ENCODE data around the gene SMIM8.
"Not testable (repeated sequence)": the region's sequence is repeated elsewhere in the genome, so short reads cannot be mapped to it uniquely, and the experiment has no call there.

SMIM8 gene

GRCh38 chr6:87322304-87323212 lies at the start of gene SMIM8:
Gene SMIM8, plus strand, starts transcription at chr6:87322588. Its CDS starts 14,444 bp downstream, at chr6:87337032.
- peak; percentile 87 for DNase-seq (ENCODE audit: low spot score)
- FAIRE-seq: no peak

DNA sequence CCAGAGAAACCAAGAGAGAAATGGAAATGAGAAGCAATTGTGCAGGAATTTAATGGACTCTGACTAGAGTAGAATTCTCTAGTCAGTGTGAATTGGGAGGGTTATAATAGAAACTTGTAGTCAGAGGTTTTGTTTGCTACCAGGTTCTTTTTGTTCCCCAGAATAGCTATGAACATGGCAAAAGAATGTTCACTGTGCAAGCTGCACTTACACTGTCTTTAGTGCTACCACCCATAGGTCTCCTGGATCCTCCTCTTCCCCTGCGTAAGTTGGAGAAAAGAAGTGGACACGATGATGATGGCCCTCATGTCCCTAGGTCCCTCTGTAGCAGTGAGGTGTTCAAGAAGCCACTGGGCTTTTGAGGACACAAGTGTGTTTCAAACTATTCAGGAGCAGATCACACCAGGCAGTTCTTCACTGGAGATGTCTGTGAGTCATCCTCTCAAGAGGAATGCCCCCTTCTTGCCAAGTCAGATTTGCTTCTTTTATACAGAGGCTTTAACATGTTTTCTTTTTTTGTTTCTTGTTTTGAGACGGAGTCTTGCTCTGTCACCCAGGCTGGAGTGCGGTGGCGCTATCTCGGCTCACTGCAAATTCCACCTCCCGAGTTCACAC lies 47.6 kb upstream of the SMIM8 start:
- peak; percentile 8 for DNase-seq (ENCODE audit: low spot score)
- FAIRE-seq: no peak

GRCh38 chr6:87276624-87277023 lies 45.8 kb upstream of the SMIM8 start:
- FAIRE-seq: no peak
- no peak for DNase-seq (ENCODE audit: low spot score)

DNA sequence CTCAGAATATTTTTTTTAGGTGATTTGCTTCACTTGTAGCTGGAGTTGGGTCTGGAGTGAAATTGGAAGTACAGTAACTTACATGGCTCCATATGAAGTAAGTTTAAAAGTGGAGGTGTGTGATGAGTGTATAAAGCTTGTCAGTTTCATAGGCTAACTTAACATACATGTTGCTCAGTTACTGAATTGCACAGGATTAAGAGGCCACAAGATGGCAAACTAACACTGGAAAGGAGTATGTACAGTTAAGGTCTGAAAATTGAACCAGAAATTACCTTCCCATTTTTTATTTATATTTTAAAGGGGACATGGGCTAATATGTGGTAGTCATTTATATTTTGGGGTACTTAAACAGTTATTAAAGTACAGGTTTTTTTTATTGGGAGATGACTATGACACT lies 45.3 kb upstream of the SMIM8 start:
- FAIRE-seq (no peak), DNase-seq (ENCODE audit: low spot score) (no peak)

GRCh38 chr6:87279196-87279595 lies 43.2 kb upstream of the SMIM8 start:
- no peak for DNase-seq (ENCODE audit: low spot score)
- FAIRE-seq: no peak

GRCh38 chr6:87281426-87281825 lies 41.0 kb upstream of the SMIM8 start:
- FAIRE-seq: no peak
- DNase-seq (ENCODE audit: low spot score): no peak

DNA sequence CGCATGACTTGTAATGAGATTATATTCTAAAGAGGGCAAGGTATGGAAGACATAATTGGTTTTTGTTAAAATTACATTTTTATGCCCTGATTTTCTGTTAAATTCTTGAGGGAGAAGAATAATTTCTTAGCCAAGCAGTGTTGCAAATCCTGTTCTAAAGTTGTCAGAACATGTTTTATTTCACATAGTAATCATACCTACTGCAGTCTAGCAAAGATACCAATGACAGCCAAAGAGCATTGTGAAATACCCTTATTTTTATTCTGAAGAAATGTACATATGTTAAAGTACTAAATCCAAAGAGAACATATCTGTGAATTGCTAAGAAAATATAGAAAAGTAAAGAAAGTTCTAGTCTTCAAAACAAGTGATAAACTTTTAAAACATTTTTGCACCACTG lies 39.6 kb upstream of the SMIM8 start:
- DNase-seq (ENCODE audit: low spot score): no peak
- no peak for FAIRE-seq

DNA sequence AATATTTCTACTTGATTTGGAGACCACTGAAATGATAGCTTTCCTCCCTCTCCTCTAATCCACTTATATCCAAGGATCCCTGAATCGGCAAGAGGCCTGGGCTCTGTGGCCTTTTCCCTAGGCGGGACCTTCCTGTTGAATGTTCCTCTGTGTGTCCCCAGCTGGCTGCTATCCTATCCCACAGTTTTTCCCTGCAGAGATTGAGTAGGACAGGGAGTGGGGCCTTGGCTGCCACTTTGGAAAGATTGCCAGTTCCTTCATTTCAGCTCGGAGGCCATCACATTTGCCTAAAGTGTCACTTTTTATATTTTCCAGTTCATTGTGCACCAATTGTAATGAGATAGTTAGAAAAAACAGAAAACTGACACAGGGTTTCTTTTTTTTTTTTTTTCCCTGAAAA lies 38.9 kb upstream of the SMIM8 start:
- DNase-seq (ENCODE audit: low spot score) (no peak), FAIRE-seq (no peak)

- DNase-seq (ENCODE audit: low spot score): no peak
- no peak for FAIRE-seq
Measured at GRCh38 chr6:87287251-87287650, 35.1 kb upstream of the SMIM8 start.

GRCh38 chr6:87289571-87289970 lies 32.8 kb upstream of the SMIM8 start:
- no peak for DNase-seq (ENCODE audit: low spot score)
- FAIRE-seq: no peak

DNA sequence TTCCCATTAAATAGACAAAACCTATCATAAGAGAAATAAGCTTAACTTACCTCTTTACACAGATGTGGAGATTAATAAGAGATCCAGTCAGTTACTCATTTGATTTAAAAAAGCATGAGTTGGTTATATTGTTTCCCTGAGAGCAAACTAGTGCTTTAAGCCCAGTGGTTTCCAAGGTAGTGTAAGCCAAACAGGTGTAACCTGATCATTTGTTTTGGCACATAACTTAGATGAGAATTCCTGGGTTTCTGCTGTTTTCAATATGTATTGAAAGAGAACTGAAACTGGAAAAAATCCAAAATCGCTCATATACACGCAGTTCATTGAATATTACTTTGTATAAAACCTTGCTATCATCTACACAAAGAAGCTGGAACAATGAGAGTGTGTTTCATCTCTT lies 30.5 kb upstream of the SMIM8 start:
- no peak for DNase-seq (ENCODE audit: low spot score)
- no peak for FAIRE-seq

DNA sequence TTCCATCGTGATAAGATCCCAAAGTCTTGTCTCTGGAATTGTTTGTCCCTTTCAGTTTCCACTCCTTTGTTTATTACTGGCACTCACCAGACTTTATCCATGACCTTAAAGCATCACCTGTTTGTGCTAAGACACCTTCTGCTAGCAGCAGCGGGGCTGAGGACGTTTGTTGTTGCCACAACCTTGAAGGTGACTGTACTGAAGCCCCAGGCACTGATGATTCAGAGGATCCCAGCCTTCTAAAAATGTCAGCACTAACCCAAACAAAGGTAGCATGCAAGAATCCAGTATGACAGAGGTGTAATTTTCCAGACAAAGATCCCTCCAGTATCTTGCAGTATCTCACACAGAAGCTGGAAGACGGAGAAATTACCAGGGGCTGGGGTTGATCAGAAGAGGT lies 28.9 kb upstream of the SMIM8 start:
- FAIRE-seq (no peak), DNase-seq (ENCODE audit: low spot score) (no peak)

DNA sequence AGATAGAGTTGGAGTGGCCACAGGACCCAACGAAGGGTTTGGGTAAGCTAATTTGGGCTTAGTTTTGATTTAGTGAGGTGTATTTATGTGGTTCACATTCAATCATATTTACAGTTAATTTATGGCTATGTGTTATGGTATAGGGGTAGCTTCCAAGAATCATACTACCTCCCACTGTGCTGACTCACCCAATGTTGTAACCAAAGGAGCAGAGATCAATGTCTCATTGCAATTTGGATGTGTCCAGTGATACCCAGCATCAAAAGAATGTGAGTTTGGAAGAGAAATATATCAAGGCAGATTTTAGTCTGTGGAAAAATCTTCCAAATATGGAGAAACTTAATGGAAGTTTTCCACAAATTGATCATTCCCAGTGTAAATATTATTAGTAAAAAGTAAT lies 25.3 kb upstream of the SMIM8 start:
- no peak for DNase-seq (ENCODE audit: low spot score)
- FAIRE-seq: no peak

- not testable (repeated sequence) for DNase-seq (ENCODE audit: low spot score); FAIRE-seq
Measured at GRCh38 chr6:87301277-87301676, 21.1 kb upstream of the SMIM8 start.

DNA sequence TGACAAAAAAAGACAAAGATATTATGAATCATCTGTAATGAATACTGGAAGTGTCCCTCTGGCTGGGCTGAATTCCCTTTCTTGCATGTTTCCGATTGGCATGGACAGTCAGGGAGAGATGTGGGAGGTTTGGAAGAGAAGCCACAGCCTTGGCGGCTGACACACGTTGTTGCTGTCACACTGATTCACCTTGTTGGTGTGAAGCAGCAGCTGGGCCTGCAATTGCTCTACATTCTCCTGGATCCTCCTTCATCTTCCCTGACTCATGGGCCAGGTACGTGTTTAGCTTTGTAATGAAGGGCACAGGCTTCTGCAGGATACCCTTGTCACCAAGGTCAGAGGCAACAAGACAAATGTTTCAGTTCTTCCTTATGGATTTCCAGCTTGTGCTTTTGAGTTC lies 13.4 kb upstream of the SMIM8 start:
- peak; percentile 5 for DNase-seq (ENCODE audit: low spot score)
- FAIRE-seq: no peak

DNA sequence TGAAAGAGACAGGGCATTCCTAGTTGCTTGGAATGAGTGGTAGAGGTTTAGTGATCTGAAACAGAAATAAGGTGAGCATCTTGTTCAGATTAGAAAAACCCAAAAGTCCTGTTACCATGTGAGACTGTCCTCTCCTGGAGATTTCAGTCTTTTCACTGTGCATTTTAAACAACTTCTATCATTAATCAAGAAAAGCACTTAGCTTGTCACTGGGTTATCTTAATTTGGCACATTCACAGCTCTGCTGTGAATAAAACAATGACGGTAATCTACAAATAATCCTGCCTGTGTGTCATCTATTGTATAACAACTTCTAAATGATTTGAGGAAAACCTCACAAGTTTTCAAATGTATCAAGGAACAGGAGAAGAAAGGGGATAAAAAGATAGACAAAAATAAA lies 9.5 kb upstream of the SMIM8 start:
- FAIRE-seq: no peak
- DNase-seq (ENCODE audit: low spot score): no peak

GRCh38 chr6:87315071-87315470 lies 7.3 kb upstream of the SMIM8 start:
- DNase-seq (ENCODE audit: low spot score): no peak
- no peak for FAIRE-seq

- FAIRE-seq: no peak
- DNase-seq (ENCODE audit: low spot score): no peak
Measured at GRCh38 chr6:87319271-87319987, 3.0 kb upstream of the SMIM8 start.

DNA sequence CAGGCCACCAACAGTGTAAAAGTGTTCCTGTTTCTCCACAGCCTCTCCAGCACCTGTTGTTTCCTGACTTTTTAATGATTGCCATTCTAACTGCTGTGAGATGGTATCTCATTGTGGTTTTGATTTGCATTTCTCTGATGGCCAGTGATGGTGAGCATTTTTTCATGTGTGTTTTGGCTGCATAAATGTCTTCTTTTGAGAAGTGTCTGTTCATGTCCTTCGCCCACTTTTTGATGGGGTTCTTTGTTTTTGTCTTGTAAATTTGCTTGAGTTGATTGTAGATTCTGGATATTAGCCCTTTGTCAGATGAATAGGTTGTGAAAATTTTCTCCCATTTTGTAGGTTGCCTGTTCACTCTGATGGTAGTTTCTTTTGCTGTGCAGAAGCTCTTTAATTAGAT lies 1.5 kb downstream of the SMIM8 start:
- DNase-seq (ENCODE audit: low spot score); FAIRE-seq: not testable (repeated sequence)

- DNase-seq (ENCODE audit: low spot score) (no peak), FAIRE-seq (no peak)
Measured at GRCh38 chr6:87330961-87331360, 8.6 kb downstream of the SMIM8 start.

DNA sequence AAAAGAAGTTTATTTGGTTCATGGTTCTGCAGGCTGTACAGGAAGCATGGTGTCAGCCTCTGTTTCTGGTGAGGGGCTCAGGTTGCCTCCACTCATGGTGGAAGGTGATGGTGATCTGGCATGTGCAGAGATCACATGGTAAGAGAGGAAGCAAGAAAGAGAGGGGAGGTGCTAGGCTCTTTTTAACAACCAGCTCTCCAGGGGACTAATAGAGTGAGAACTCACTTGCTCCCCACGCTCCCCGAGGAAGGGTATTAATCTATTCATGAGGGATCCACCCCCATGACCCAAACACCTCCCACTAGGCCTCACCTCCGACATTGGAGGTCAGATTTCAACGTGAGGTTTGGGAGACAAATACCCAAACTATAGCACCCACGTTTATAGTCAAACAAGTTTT lies 10.6 kb downstream of the SMIM8 start:
- FAIRE-seq (no peak), DNase-seq (ENCODE audit: low spot score) (no peak)

- no peak for FAIRE-seq
Measured at GRCh38 chr6:87333591-87334181, 11.3 kb downstream of the SMIM8 start.

More at GRCh38 chr6:87333591-87334181, 11.3 kb downstream of the SMIM8 start:
- DNase-seq (ENCODE audit: low spot score): no peak
